ENCODE data around the gene PRRC2A. TPM values are rescaled to one million over a fixed set of nuclear protein-coding genes. Genes with fewer than 3 reads are reported as not detected.

Gene PRRC2A
- total RNA-seq, 2 experiments from 2014 or later, result 156 to 355 TPM

DNA sequence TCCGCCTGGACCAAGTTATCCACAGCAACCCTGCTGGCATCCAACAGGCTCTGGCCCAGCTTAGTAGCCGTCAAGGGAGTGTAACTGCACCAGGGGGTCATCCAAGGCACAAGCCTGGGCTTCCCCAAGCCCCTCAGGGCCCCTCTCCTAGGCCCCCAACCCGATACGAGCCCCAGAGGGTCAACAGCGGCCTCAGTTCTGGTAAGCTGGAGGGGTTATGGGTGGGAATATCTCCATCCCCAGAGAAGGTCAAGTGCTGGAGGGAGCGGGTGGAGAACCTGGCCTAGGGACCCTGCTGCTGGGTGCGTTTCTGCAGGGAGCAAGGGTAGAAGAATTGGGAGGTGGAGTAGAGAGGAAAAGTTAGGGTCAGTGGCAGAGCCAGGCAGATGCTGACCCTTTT lies 12.9 kb downstream of the PRRC2A start:
- POLR2A ChIA-PET, result interaction anchor here (1.0 kb wide), 1 partner anchor 11 kb away, joined by 4 read pairs; no protein-coding TSS in a partner anchor
- no TSS peak for BruUV-seq (replicated peaks)
- CTCF ChIA-PET (ENCODE audit: unreplicated experiment), result no interaction called here

GRCh38 chr6:31634131-31634530 lies 13.6 kb downstream of the PRRC2A start:
- Histone ChIP-seq H3K79me2 (ENCODE audit: insufficient read depth, low read depth, low read length) (no peaks in the 10 kb centered on the region), H3K36me3 (ENCODE audit: insufficient read depth, low read length) (peaks cover 99% of the 10 kb centered on the region), H4K20me1 (ENCODE audit: insufficient read depth, low read length) (no peaks in the 10 kb centered on the region; the same call in 1 of the 2 replicates), H3K9me3 (ENCODE audit: low read length) (no peaks in the 10 kb centered on the region), H3K4me3 (ENCODE audit: low read depth, low read length, poor library complexity, severe bottlenecking) (no peak overlapping the region), H3K4me2 (ENCODE audit: low read length) (no peak overlapping the region), H2AFZ (ENCODE audit: low read length) (no peak overlapping the region), H3K4me1 (ENCODE audit: insufficient read depth, low read length, poor library complexity, severe bottlenecking) (peaks cover 10% of the 10 kb centered on the region), H3K9me2 (ENCODE audit: insufficient read depth, low read length) (no peaks in the 10 kb centered on the region), H3K27ac (ENCODE audit: low read depth, low read length, poor library complexity, severe bottlenecking) (no peak overlapping the region)
- POLR2A ChIA-PET, result interaction anchor here (0.6 to 1.0 kb wide), 3 partner anchors 11 to 29 kb away, joined by 3 to 4 read pairs (median 3); no protein-coding TSS in a partner anchor
- no peak for DNase-seq (ENCODE audit: low spot score)
- intact Hi-C loops (cut with micrococcal nuclease; ENCODE audit: unreplicated experiment), result no loop called here
- CTCF ChIA-PET (ENCODE audit: unreplicated experiment), result no interaction called here
- TF ChIP-seq EZH2phosphoT487 (IDR thresholded peaks at IDR 0.05; ENCODE audit: borderline replicate concordance, low read depth, low read length) (no peak), CTCF (conservative IDR thresholded peaks at IDR 0.05; ENCODE audit: low read length) (no peak)
- BruUV-seq (replicated peaks), result no TSS peak

More for the DNA sequence above, 12.9 kb downstream of the PRRC2A start:
- Histone ChIP-seq H3K4me2 (ENCODE audit: low read length) (no peak overlapping the region), H3K4me3 (ENCODE audit: low read depth, low read length, poor library complexity, severe bottlenecking) (no peak overlapping the region), H3K9me3 (ENCODE audit: low read length) (no peaks in the 10 kb centered on the region), H3K4me1 (ENCODE audit: insufficient read depth, low read length, poor library complexity, severe bottlenecking) (peaks cover 10% of the 10 kb centered on the region), H3K9me2 (ENCODE audit: insufficient read depth, low read length) (no peaks in the 10 kb centered on the region), H3K36me3 (ENCODE audit: insufficient read depth, low read length) (peaks cover 100% of the 10 kb centered on the region), H2AFZ (ENCODE audit: low read length) (no peak overlapping the region), H3K27ac (ENCODE audit: low read depth, low read length, poor library complexity, severe bottlenecking) (no peak overlapping the region), H3K79me2 (ENCODE audit: insufficient read depth, low read depth, low read length) (no peaks in the 10 kb centered on the region), H4K20me1 (ENCODE audit: insufficient read depth, low read length) (no peaks in the 10 kb centered on the region; the same call in 1 of the 2 replicates)
- intact Hi-C loops (cut with micrococcal nuclease; ENCODE audit: unreplicated experiment), result no loop called here
- TF ChIP-seq EZH2phosphoT487 (IDR thresholded peaks at IDR 0.05; ENCODE audit: borderline replicate concordance, low read depth, low read length) (no peak), CTCF (conservative IDR thresholded peaks at IDR 0.05; ENCODE audit: low read length) (no peak)
- DNase-seq (ENCODE audit: low spot score), result no peak

GRCh38 chr6:31634969-31635575 lies 14.6 kb downstream of the PRRC2A start:
- H3K79me2 ChIP-seq (ENCODE audit: insufficient read depth, low read depth, low read length), result no peaks in the 10 kb centered on the region
- H3K4me3 ChIP-seq (ENCODE audit: low read depth, low read length, poor library complexity, severe bottlenecking), result no peak overlapping the region
- no peak for TF ChIP-seq CTCF (conservative IDR thresholded peaks at IDR 0.05; ENCODE audit: low read length)
- H4K20me1 ChIP-seq (ENCODE audit: insufficient read depth, low read length), result no peaks in the 10 kb centered on the region; the same call in 1 of the 2 replicates
- no peak overlapping the region for H3K27ac ChIP-seq (ENCODE audit: low read depth, low read length, poor library complexity, severe bottlenecking)
- H3K4me2 ChIP-seq (ENCODE audit: low read length), result no peak overlapping the region
- H3K9me2 ChIP-seq (ENCODE audit: insufficient read depth, low read length), result no peaks in the 10 kb centered on the region
- H3K9me3 ChIP-seq (ENCODE audit: low read length), result no peaks in the 10 kb centered on the region
- H3K4me1 ChIP-seq (ENCODE audit: insufficient read depth, low read length, poor library complexity, severe bottlenecking), result peaks cover 10% of the 10 kb centered on the region
- ChIA-PET CTCF (ENCODE audit: unreplicated experiment) (no interaction called here), POLR2A (no interaction called here)
- DNase-seq (ENCODE audit: low spot score), result no peak
- intact Hi-C loops (cut with micrococcal nuclease; ENCODE audit: unreplicated experiment), result no loop called here
- H3K36me3 ChIP-seq (ENCODE audit: insufficient read depth, low read length), result peaks cover 99% of the 10 kb centered on the region
- no peak overlapping the region for H2AFZ ChIP-seq (ENCODE audit: low read length)
- BruUV-seq (replicated peaks), result no TSS peak

Data from OCI-LY7 (cell line).